NCI-H1417 (cell line): ENCODE data around the gene CRADD.

Experiments used
- DNase-seq, 3 experiments: peaks; one replicate each; lab custom pipeline; 2025; lab: John Stamatoyannopoulos, UW

The CRADD gene

GRCh38 chr12:93938931-93939330 is 261.8 kb downstream of the CRADD start:
- DNase-seq: no peak

GRCh38 chr12:93939641-93940325 is 262.6 kb downstream of the CRADD start:
- DNase-seq: no peak

- DNase-seq: no peak
Observed at GRCh38 chr12:93943780-93944179, 266.6 kb downstream of the CRADD start.

- no peak for DNase-seq
Observed at GRCh38 chr12:93944201-93944600, 267.0 kb downstream of the CRADD start.
